Measurements from ENCODE around the gene MYO15A.

- TF ChIP-seq CTCF (conservative IDR thresholded peaks at IDR 0.05; ENCODE audit: low read length) (no peak), EZH2phosphoT487 (IDR thresholded peaks at IDR 0.05; ENCODE audit: borderline replicate concordance) (no peak)
Observed at GRCh38 chr17:18163547-18163946, 55.0 kb downstream of the MYO15A start.

Measured in Loucy (cell line).